ENCODE data around the gene CDK19. TPM values are rescaled to one million over a fixed set of nuclear protein-coding genes. Genes with fewer than 3 reads are reported as not detected.

CDK19 gene
- total and polyA plus RNA-seq, 10 of the 15 experiments (the other 5 are each of a cell fraction or from before 2014, with no cell fraction given), result 4.6 to 21.4 (median 12.4) TPM

DNA sequence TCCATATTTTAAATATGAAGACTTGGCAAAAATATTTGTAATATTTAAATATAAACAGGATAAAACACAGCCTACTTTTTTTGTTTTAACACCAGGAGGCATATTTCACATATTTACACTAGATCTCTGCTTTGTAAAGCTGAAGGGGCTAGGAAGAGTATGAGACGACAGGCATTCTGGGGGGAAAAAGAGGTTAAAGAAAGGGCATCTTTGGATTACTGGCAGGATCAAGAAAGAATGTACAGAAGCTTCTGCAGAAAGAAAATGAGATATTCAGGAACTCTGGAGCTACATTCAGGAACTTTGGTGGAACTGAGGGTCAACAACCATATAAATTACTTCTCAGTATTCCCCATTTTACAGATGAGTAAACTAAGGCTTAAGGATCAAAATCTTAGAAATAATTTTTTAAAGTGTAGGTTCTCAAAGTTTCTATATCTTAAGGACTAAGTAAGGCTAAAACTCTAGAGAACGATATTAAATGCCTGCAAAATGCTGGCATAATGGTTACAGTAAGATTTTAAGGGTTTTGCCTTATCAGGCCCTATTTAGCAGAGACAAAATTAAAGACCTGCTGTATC lies 156.5 kb downstream of the CDK19 start:
- Histone ChIP-seq H3K9ac (ENCODE audit: control insufficient read depth, insufficient read depth, low read length) (no peak overlapping the region), H2AFZ (ENCODE audit: control insufficient read depth, low read depth, low read length) (no peak overlapping the region), H3K4me1 (ENCODE audit: control insufficient read depth, insufficient read depth, low read length) (no peaks in the 10 kb centered on the region), H3K4me3 (no peak overlapping the region), H3K9me3 (replicated peaks; ENCODE audit: control insufficient read depth, insufficient read depth, low read length) (peaks cover 2% of the 10 kb centered on the region; the same call in 1 of the 3 replicates), H3K27ac (ENCODE audit: control insufficient read depth, insufficient read depth) (no peak overlapping the region), H4K20me1 (ENCODE audit: control insufficient read depth, insufficient read depth) (no peaks in the 10 kb centered on the region), H3K27me3 (replicated peaks in 1 of 2; ENCODE audit: control insufficient read depth in 2 of 2, insufficient read depth in 2 of 2, low read length in 1 of 2) (no peaks in the 10 kb centered on the region), H3K4me2 (ENCODE audit: control insufficient read depth, insufficient read depth) (no peak overlapping the region), H3K36me3 (ENCODE audit: control insufficient read depth in 2 of 2, insufficient read depth in 2 of 2, low read length in 1 of 2) (no peaks in the 10 kb centered on the region; a peak in 1 of 4 replicates), H3K79me2 (ENCODE audit: control insufficient read depth, insufficient read depth, low read length) (no peaks in the 10 kb centered on the region)
- TF ChIP-seq, protein P1, sequence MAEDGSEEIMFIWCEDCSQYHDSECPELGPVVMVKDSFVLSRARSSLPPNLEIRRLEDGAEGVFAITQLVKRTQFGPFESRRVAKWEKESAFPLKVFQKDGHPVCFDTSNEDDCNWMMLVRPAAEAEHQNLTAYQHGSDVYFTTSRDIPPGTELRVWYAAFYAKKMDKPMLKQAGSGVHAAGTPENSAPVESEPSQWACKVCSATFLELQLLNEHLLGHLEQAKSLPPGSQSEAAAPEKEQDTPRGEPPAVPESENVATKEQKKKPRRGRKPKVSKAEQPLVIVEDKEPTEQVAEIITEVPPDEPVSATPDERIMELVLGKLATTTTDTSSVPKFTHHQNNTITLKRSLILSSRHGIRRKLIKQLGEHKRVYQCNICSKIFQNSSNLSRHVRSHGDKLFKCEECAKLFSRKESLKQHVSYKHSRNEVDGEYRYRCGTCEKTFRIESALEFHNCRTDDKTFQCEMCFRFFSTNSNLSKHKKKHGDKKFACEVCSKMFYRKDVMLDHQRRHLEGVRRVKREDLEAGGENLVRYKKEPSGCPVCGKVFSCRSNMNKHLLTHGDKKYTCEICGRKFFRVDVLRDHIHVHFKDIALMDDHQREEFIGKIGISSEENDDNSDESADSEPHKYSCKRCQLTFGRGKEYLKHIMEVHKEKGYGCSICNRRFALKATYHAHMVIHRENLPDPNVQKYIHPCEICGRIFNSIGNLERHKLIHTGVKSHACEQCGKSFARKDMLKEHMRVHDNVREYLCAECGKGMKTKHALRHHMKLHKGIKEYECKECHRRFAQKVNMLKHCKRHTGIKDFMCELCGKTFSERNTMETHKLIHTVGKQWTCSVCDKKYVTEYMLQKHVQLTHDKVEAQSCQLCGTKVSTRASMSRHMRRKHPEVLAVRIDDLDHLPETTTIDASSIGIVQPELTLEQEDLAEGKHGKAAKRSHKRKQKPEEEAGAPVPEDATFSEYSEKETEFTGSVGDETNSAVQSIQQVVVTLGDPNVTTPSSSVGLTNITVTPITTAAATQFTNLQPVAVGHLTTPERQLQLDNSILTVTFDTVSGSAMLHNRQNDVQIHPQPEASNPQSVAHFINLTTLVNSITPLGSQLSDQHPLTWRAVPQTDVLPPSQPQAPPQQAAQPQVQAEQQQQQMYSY (CRISPR knock-in tag; IDR thresholded peaks at IDR 0.05), result no peak
- TF ChIP-seq FOXM1 (IDR thresholded peaks at IDR 0.05; ENCODE audit: low read depth, low read length) (no peak), ZNF622 (IDR thresholded peaks at IDR 0.05) (no peak), CBX3 (IDR thresholded peaks at IDR 0.05; ENCODE audit: borderline replicate concordance, low read depth) (no peak), FOXK2 (IDR thresholded peaks at IDR 0.05) (no peak), SIX5 (IDR thresholded peaks at IDR 0.05; ENCODE audit: low read depth, low read length, severe bottlenecking) (no peak), NFXL1 (IDR thresholded peaks at IDR 0.05; ENCODE audit: borderline replicate concordance) (no peak), NFYB (IDR thresholded peaks at IDR 0.05; ENCODE audit: insufficient read depth, low read depth, low read length) (no peak), NFIC (IDR thresholded peaks at IDR 0.05; ENCODE audit: low read depth, low read length) (no peak)
- intact Hi-C loops (cut with micrococcal nuclease; ENCODE audit: unreplicated experiment) (no loop called here), in situ Hi-C loops (cut with MboI) (no loop called here)
- CTCF ChIA-PET, result interaction anchor here (2.9 kb wide), 1 partner anchor 24 kb away, joined by 8 read pairs; no protein-coding TSS in a partner anchor
- RAD21 ChIA-PET (ENCODE audit: unreplicated experiment), result no interaction called here
- 87% methylated on average over 2 of the region's 2 CpGs for WGBS (ENCODE audit: insufficient coverage, insufficient replicate concordance, low lambda C conversion rate, missing lambda C conversion rate)
- BruUV-seq (replicated peaks), result no TSS peak
- SMC1A ChIA-PET (ENCODE audit: uncharacterized antibody, unreplicated experiment), result interaction anchor here (0.5 kb wide), 1 partner anchor 117 kb away, joined by 3 read pairs; no protein-coding TSS in a partner anchor
- DNase-seq (ENCODE audit: low read depth, low spot score), result no peak
- no peak for FAIRE-seq
- POLR2A ChIA-PET, result interaction anchor here (0.6 kb wide), 1 partner anchor 333 kb away, joined by 3 read pairs; no protein-coding TSS in a partner anchor
- ATAC-seq, result no peak

Data from GM12878 (cell line).